ENCODE results near the gene DOCK1. TPM values are rescaled to one million over a fixed set of nuclear protein-coding genes. Genes with fewer than 3 reads are reported as not detected.

Gene DOCK1
- total RNA-seq, 4 donors from 2014 or later: 41.1 to 62.4 (median 53.2) TPM

GRCh38 chr10:127179612-127180250, 274.5 kb downstream of the DOCK1 start:
- TF ChIP-seq CTCF (IDR thresholded peaks at IDR 0.05; ENCODE audit: low read depth): no peak

DNA sequence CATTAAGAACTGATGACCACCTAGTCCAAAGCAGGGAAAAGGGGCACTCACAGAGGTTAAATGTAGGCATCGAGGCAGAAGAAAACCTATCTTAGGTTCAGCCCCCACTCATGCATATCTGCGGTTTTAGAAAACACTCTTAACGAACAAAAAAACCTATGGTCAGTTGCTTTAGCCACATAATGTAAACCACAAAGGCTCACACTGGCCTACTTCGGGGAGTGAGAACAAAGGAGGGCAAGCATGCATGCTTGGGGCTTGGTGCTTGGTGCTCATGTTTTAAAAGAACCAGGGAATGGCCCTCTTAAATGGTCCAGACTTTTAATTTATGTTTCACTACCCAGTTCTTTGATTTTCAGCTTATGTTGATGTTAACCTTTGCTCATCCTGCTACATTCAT, 276.9 kb downstream of the DOCK1 start:
- TF ChIP-seq CTCF (IDR thresholded peaks at IDR 0.05; ENCODE audit: low read depth): no peak

DNA sequence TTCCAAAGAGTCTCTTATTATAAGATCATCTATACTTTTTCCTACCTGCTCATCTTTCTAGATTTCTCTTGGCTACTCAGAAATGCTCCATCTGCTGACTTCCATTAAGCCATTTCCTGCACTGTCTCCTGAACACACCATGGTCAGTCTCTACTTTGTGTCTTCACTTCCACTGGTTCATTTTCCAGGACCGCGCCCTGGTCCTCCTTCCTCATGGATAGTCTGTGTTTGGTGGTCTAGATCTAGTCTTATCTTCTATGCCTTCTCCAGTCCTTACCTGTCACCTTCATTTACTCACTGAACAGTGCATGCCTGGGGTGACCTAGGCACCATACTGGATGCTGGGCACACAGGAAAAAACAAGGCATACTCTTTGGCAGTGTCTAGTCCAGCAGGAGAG, 279.4 kb downstream of the DOCK1 start:
- TF ChIP-seq CTCF (IDR thresholded peaks at IDR 0.05; ENCODE audit: low read depth): no peak

DNA sequence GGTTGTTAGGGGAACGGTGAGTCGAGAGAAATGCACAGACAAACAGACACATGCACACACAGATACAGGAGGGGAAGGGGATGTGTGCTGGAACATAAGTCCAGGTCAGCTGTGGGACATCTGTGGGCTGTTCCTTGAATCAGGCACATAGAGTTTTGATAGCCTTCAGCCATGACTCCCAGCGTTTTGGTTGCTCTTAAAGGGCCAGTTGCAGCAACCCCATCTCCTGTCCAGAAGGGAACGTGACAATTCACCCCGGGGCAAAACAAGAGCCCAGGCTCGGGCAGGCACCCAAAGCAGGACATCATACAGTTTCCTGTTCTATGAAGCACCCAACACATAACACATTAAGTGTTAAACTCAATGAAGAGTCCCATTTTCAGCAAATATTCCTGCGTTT, 281.6 kb downstream of the DOCK1 start:
- TF ChIP-seq CTCF (IDR thresholded peaks at IDR 0.05; ENCODE audit: low read depth): no peak

DNA sequence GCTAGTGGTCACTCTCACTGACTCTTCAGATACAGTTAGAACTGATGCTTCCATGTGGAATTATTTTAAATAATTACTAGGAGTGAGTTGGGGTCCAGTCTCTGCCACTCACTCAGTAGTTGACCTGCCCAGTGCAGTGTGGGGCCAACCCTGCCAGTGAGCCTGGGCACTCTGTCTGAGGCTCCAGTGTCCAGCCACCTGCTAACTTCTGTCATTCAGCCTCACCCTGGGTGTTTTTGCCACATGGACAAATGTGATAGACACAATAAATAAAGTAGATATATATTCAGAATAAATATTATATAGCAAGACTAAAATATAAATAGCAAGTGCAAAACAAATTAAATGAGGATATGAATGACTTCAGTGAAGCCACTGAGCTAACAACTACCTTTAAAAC, 284.0 kb downstream of the DOCK1 start:
- TF ChIP-seq CTCF (IDR thresholded peaks at IDR 0.05; ENCODE audit: low read depth): no peak

DNA sequence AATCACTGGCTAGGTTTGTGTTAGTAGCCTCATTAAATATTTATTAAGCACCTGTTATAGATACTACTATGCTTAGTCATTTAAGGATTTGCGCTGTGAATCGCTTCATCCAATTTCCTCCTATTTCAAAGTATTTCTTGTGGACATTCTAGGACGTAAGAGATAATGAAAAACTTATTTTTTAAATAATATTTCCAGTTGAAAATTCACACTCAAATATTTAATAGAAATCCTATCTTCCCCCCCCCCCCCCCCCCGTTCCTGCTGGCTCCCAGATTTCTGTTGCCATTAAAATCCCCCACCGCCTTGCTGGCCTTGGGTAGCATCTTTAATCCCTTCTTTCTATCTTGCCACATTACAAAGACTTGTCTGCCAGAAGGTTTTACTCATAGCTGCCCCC, 285.2 kb downstream of the DOCK1 start:
- no peak for TF ChIP-seq CTCF (IDR thresholded peaks at IDR 0.05; ENCODE audit: low read depth)

GRCh38 chr10:127193125-127193524, 287.9 kb downstream of the DOCK1 start:
- TF ChIP-seq CTCF (IDR thresholded peaks at IDR 0.05; ENCODE audit: low read depth): no peak
